Mesenchymal stem cell (in vitro differentiated cells and primary cell): ENCODE results near the gene PNMA8C.
"Not testable (repeated sequence)": the region's sequence is repeated elsewhere in the genome, so short reads cannot be mapped to it uniquely, and the experiment has no call there.

Experiments
- DNase-seq: peaks from one replicate; pipeline ENCODE4 v3.0.0-alpha.2; 2013
- H2AFZ ChIP-seq: one replicate; pipeline ENCODE4 v1.6.1; 2013; ENCODE audit warnings: low read depth, mild to moderate bottlenecking, control low read depth, inconsistent platforms, low read length, moderate library complexity
- H2AK5ac ChIP-seq: 2 replicates; pipeline ENCODE4 v1.6.1; 2013; ENCODE audit warnings: low read length, moderate library complexity, mild to moderate bottlenecking, inconsistent platforms; ENCODE audit not compliant: severe bottlenecking
- H2BK120ac ChIP-seq: one replicate; pipeline ENCODE4 v1.6.1; 2013; ENCODE audit warnings: low read depth, mild to moderate bottlenecking, inconsistent platforms, low read length, moderate library complexity
- H2BK12ac ChIP-seq, 2 experiments: one replicate each; pipeline ENCODE4 v1.6.1; 2013; ENCODE audit warnings: inconsistent platforms in 2 of 2, low read length in 2 of 2, mild to moderate bottlenecking in 2 of 2, moderate library complexity in 2 of 2, control low read depth in 1 of 2
- H2BK15ac ChIP-seq: one replicate; pipeline ENCODE4 v1.6.1; 2013; ENCODE audit warnings: mild to moderate bottlenecking, low read depth, inconsistent platforms; ENCODE audit not compliant: poor library complexity, severe bottlenecking
- H2BK5ac ChIP-seq: 2 replicates; pipeline ENCODE4 v1.6.1; 2013; ENCODE audit warnings: low read depth, mild to moderate bottlenecking, low read length, control low read depth, inconsistent platforms; ENCODE audit not compliant: poor library complexity, severe bottlenecking
- H3K14ac ChIP-seq, 2 experiments: one replicate each; pipeline ENCODE4 v1.6.1; 2013; ENCODE audit warnings: inconsistent platforms in 2 of 2, low read length in 2 of 2, control low read depth in 1 of 2, mild to moderate bottlenecking in 1 of 2, moderate library complexity in 1 of 2
- H3K18ac ChIP-seq, 2 experiments: one replicate each; pipeline ENCODE4 v1.6.1; 2013; ENCODE audit warnings: inconsistent platforms in 2 of 2, low read length in 2 of 2, control low read depth in 1 of 2, low read depth in 1 of 2, mild to moderate bottlenecking in 1 of 2
- H3K23ac ChIP-seq, 2 experiments: one replicate each; pipeline ENCODE4 v1.6.1; 2013; ENCODE audit warnings: inconsistent platforms in 2 of 2, low read length in 2 of 2, mild to moderate bottlenecking in 2 of 2, moderate library complexity in 2 of 2, control low read depth in 1 of 2
- H3K27ac ChIP-seq: 2 replicates; pipeline ENCODE4 v1.5.1; 2013; ENCODE audit warnings: mild to moderate bottlenecking, moderate library complexity, low read length, control low read depth, inconsistent platforms; ENCODE audit not compliant: poor library complexity, severe bottlenecking
- H3K27me3 ChIP-seq, 2 experiments: 2 replicates each; pipeline versions ENCODE4 v1.6.1 to v1.7.0; 2013; ENCODE audit warnings: low read length in 2 of 2, mild to moderate bottlenecking in 2 of 2, moderate library complexity in 2 of 2, control low read depth in 1 of 2, inconsistent platforms in 1 of 2; ENCODE audit not compliant: control insufficient read depth in 1 of 2, insufficient read depth in 1 of 2
- H3K36me3 ChIP-seq, 2 experiments: 2 replicates each; pipeline versions ENCODE4 v1.6.1 to v1.7.0; 2013; ENCODE audit warnings: low read length in 2 of 2, control low read depth in 1 of 2, inconsistent platforms in 1 of 2, low read depth in 1 of 2, mild to moderate bottlenecking in 1 of 2; ENCODE audit not compliant: insufficient read depth in 2 of 2, control insufficient read depth in 1 of 2
- H3K4ac ChIP-seq, 2 experiments: one replicate each; pipeline ENCODE4 v1.6.1; 2013; ENCODE audit warnings: inconsistent platforms in 2 of 2, low read length in 2 of 2, mild to moderate bottlenecking in 2 of 2, moderate library complexity in 2 of 2, control low read depth in 1 of 2, low read depth in 1 of 2
- H3K4me1 ChIP-seq: 2 replicates; pipeline ENCODE4 v1.6.1; 2013; ENCODE audit warnings: low read depth, low read length, control low read depth; ENCODE audit not compliant: control insufficient read depth, insufficient read depth
- H3K4me2 ChIP-seq: 2 replicates; pipeline ENCODE4 v1.6.1; 2013; ENCODE audit warnings: low read length, mild to moderate bottlenecking, inconsistent platforms; ENCODE audit not compliant: poor library complexity, severe bottlenecking
- H3K4me3 ChIP-seq, 2 experiments: 2 replicates each; pipeline versions ENCODE4 v1.5.1 to v1.7.0; 2013; ENCODE audit warnings: low read length in 2 of 2, mild to moderate bottlenecking in 2 of 2, control low read depth in 1 of 2, low read depth in 1 of 2; ENCODE audit not compliant: insufficient read depth in 1 of 2
- H3K79me1 ChIP-seq: replicated peaks from 2 replicates; pipeline ENCODE4 v1.6.1; 2013; ENCODE audit warnings: mild to moderate bottlenecking, control low read depth, low read length, inconsistent platforms; ENCODE audit not compliant: poor library complexity, severe bottlenecking
- H3K9ac ChIP-seq: 2 replicates; pipeline ENCODE4 v1.7.0; 2013; ENCODE audit warnings: mild to moderate bottlenecking, low read length, moderate library complexity
- H3K9me3 ChIP-seq: 2 replicates; pipeline ENCODE4 v1.7.0; 2013; ENCODE audit warnings: mild to moderate bottlenecking, low read length; ENCODE audit not compliant: control insufficient read depth
- H4K8ac ChIP-seq: one replicate; pipeline ENCODE4 v1.6.1; 2013; ENCODE audit warnings: inconsistent platforms, mild to moderate bottlenecking, low read length, moderate library complexity
- H4K91ac ChIP-seq: one replicate; pipeline ENCODE4 v1.6.1; 2013; ENCODE audit warnings: mild to moderate bottlenecking, low read length, inconsistent platforms
- WGBS: methylation state at CpG from one replicate; pipeline ENCODE4 v1.1.7; 2013; ENCODE audit warnings: mixed read lengths; 5-methylcytosine and 5-hydroxymethylcytosine counted together

PNMA8C gene

DNA sequence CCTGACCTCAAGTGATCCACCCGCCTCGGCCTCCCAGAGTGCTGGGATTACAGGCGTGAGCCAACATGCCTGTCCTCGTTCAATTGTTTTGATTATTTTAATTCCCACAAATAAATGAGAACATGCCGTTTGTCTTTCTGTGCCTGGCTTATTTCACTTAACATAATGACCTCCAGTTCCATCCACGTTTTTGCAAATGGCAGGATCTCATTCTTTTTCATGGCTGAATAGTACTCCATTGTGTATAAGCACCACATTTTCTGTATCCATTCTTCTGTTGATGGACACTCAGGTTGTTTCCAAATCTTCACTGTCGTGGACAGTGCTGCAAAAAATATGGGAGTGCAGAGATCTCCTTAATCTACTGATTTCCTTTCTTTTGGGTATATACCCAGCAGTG, 4.7 kb upstream of the PNMA8C start:
- not testable (repeated sequence) for H3K14ac ChIP-seq, H2AFZ ChIP-seq, H3K4me2 ChIP-seq, H2BK120ac ChIP-seq, H2AK5ac ChIP-seq, H3K36me3 ChIP-seq, H2BK5ac ChIP-seq, H2BK12ac ChIP-seq, H3K4ac ChIP-seq, DNase-seq, H3K9me3 ChIP-seq, H3K79me1 ChIP-seq, H3K4me3 ChIP-seq, H3K23ac ChIP-seq, H3K18ac ChIP-seq, H4K8ac ChIP-seq, H4K91ac ChIP-seq, H3K9ac ChIP-seq, H2BK15ac ChIP-seq, H3K27ac ChIP-seq, H3K4me1 ChIP-seq
- 86% methylated on average over 6 of the region's 7 CpGs for WGBS
- H3K27me3 ChIP-seq = peaks cover 7 to 23% of the 10 kb centered on the region in 2 experiments

DNA sequence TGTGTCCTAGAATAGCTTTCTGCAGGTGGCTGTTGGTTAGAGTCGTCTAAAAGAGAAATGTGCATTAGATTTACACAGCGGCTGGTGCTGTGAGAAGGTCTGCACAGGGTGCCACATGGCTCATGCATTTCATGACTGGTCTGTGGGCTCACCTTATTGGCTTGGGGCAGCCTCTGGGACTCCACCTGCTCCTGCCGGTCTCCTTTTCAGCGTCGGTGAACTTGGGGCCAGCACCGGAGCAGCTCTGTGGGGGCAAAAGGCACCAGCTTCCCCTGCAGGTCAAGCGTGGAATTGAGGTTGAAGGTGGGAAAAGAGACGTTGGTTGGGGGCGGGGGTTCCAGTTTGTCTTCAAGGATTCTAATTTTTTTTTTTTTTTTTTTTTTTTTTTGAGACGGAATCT, 3.1 kb upstream of the PNMA8C start:
- peaks cover 15 to 40% of the 10 kb centered on the region in 2 experiments for H3K27me3 ChIP-seq
- no peak overlapping the region for H3K18ac ChIP-seq
- no peaks in the 10 kb centered on the region for H3K9me3 ChIP-seq
- H3K79me1 ChIP-seq = no peaks in the 10 kb centered on the region
- H3K4me2 ChIP-seq = no peak overlapping the region
- no peak overlapping the region for H4K8ac ChIP-seq
- peaks cover 9% of the 10 kb centered on the region for H3K4me1 ChIP-seq
- WGBS = 40% methylated on average over 9 of the region's 10 CpGs
- H2BK12ac ChIP-seq = no peak overlapping the region
- no peak overlapping the region for H4K91ac ChIP-seq
- no peak overlapping the region for H3K9ac ChIP-seq
- no peak overlapping the region for H2BK15ac ChIP-seq
- no peak overlapping the region for H3K4ac ChIP-seq
- H3K14ac ChIP-seq = no peak overlapping the region
- no peak overlapping the region for H2AFZ ChIP-seq
- no peak overlapping the region for H2BK5ac ChIP-seq
- no peak overlapping the region for H3K27ac ChIP-seq
- H3K36me3 ChIP-seq = no peaks in the 10 kb centered on the region
- DNase-seq = no peak
- no peak overlapping the region for H3K23ac ChIP-seq
- H3K4me3 ChIP-seq = no peak overlapping the region
- no peak overlapping the region for H2AK5ac ChIP-seq
- no peak overlapping the region for H2BK120ac ChIP-seq

DNA sequence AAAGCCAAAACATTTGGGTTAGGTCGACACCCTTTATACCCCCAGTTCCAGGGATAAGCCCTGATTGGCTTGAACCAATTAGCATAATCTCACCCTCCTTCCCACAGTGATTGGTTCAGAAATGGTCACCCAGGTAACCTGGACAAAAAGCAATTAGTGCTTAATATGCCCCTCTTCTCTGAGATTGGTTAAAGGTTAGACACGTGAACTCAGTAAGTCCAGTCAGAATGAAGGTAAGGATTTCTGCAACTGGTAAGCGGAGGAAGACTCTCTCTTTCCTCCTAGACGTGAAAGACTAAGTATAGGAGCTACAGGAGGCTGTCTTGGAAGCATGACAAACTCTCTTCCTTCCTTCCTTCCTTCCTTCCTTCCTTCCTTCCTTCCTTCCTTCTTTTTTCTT, 1.3 kb upstream of the PNMA8C start:
- Histone ChIP-seq H2BK120ac (no peak overlapping the region), H4K8ac (no peak overlapping the region), H2BK5ac (no peak overlapping the region), H2BK15ac (no peak overlapping the region), H3K79me1 (no peaks in the 10 kb centered on the region), H3K18ac (no peak overlapping the region), H3K23ac (no peak overlapping the region), H4K91ac (no peak overlapping the region), H3K4me3 (no peak overlapping the region), H3K27ac (no peak overlapping the region), H3K9me3 (no peaks in the 10 kb centered on the region), H3K36me3 (no peaks in the 10 kb centered on the region), H3K14ac (no peak overlapping the region), H3K4ac (no peak overlapping the region), H2AK5ac (no peak overlapping the region), H2AFZ (no peak overlapping the region), H3K9ac (no peak overlapping the region), H2BK12ac (no peak overlapping the region), H3K4me1 (peaks cover 14% of the 10 kb centered on the region), H3K27me3 (peaks cover 15 to 47% of the 10 kb centered on the region in 2 experiments), H3K4me2 (no peak overlapping the region)
- 98% methylated on average over 3 of the region's 4 CpGs for WGBS
- DNase-seq = no peak

DNA sequence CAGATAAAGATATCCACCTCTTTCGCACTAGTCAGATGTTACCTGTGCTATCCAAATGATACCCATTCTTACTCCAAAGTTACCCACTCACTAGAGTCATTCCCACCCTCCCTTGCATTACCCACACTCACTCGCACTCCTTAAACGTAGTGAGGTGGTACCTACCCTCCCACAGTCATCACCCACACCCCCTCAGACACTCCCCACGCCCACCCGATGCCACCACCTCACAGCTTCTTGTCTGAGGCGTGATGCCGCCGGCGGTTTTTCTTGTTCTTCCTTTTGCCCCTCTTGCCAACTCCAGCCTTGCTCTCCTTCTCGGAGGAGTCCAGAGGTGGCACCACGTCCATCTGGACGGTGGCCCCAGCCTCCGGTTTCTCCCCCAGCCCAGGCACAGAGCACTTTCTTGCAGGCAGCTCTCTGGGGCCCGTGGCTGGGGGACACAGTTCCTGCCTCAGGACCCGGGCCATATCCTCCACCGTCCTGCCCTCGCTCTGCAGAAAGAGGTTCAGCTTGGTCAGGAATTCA, 1.2 kb downstream of the PNMA8C start:
- no peak overlapping the region for H3K23ac ChIP-seq
- no peak overlapping the region for H2BK12ac ChIP-seq
- H3K27ac ChIP-seq = no peak overlapping the region
- H3K14ac ChIP-seq = no peak overlapping the region
- no peak overlapping the region for H2AFZ ChIP-seq
- peaks cover 15 to 43% of the 10 kb centered on the region in 2 experiments for H3K27me3 ChIP-seq
- H3K4me2 ChIP-seq = no peak overlapping the region
- H3K36me3 ChIP-seq = no peaks in the 10 kb centered on the region
- no peak overlapping the region for H3K4me3 ChIP-seq
- no peak overlapping the region for H2BK120ac ChIP-seq
- peaks cover 14% of the 10 kb centered on the region for H3K4me1 ChIP-seq
- DNase-seq = no peak
- H2BK5ac ChIP-seq = no peak overlapping the region
- H4K8ac ChIP-seq = no peak overlapping the region
- H2BK15ac ChIP-seq = no peak overlapping the region
- no peaks in the 10 kb centered on the region for H3K9me3 ChIP-seq
- H4K91ac ChIP-seq = no peak overlapping the region
- 82% methylated on average over 17 of the region's 17 CpGs for WGBS
- no peak overlapping the region for H2AK5ac ChIP-seq
- H3K4ac ChIP-seq = no peak overlapping the region
- no peak overlapping the region for H3K9ac ChIP-seq
- H3K79me1 ChIP-seq = no peaks in the 10 kb centered on the region
- no peak overlapping the region for H3K18ac ChIP-seq
